ENCODE results near the gene FREM1. TPM values are rescaled to one million over a fixed set of nuclear protein-coding genes. Genes with fewer than 3 reads are reported as not detected.

Gene FREM1
- total and polyA plus RNA-seq, 8 donors: 4.6 to 19.8 (median 8.2) TPM

DNA sequence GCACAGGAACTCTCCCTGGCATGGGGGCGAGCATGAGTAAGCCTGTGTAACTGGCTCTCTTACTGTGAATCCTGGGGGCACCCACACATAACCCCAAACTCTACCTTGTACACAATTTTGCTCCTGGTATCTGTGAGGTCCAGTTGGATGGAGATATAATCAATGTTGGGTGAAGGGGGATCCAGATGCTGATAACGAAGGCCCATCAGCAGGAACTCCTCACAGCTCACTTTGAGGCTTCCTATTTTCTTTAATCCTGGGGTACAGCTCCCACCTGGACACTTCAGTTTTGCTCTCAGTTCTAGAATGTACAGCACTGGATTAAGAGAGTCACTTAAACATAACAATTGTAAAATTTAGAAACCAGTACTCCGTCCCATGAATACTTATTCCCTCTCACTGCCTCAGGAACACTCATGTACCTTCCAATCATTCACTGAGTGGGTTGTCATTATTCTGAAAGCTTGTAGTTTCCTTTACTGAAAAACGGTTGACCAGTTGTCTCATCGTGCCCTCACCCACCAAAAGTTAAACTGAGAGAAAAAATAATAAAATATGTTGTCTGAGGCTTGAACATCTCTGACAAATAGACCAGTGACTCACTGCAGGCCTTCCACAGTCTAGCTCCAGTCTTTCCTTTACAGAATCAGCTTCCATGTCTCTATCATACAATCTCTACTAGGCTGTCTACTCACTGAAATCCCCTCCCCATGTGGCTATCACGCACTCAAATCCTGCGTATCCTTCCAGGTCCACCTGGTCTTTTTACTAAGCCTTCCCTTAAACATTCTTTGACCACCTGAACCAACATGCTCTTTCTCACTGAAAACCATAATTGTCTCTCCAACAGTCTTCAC is 52.6 kb downstream of the FREM1 start:
- Histone ChIP-seq H3K27ac (no peak overlapping the region), H3K4me1 (no peaks in the 10 kb centered on the region), H3K27me3 (no peaks in the 10 kb centered on the region), H3K4me3 (no peak overlapping the region), H3K36me3 (peaks cover 0 to 4% (median 0%) of the 10 kb centered on the region in 3 donors), H3K9me3 (no peaks in the 10 kb centered on the region)
- ATAC-seq: no peak
- intact Hi-C loops (cut with DNase I): no loop called here
- TF ChIP-seq, protein P1, sequence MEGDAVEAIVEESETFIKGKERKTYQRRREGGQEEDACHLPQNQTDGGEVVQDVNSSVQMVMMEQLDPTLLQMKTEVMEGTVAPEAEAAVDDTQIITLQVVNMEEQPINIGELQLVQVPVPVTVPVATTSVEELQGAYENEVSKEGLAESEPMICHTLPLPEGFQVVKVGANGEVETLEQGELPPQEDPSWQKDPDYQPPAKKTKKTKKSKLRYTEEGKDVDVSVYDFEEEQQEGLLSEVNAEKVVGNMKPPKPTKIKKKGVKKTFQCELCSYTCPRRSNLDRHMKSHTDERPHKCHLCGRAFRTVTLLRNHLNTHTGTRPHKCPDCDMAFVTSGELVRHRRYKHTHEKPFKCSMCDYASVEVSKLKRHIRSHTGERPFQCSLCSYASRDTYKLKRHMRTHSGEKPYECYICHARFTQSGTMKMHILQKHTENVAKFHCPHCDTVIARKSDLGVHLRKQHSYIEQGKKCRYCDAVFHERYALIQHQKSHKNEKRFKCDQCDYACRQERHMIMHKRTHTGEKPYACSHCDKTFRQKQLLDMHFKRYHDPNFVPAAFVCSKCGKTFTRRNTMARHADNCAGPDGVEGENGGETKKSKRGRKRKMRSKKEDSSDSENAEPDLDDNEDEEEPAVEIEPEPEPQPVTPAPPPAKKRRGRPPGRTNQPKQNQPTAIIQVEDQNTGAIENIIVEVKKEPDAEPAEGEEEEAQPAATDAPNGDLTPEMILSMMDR (IDR thresholded peaks at IDR 0.05): no peak
- WGBS, 2 donors: 89 to 93% methylated on average over 7 of the region's 7 CpGs
- FAIRE-seq: no peak
- DNase-seq: no peak

DNA sequence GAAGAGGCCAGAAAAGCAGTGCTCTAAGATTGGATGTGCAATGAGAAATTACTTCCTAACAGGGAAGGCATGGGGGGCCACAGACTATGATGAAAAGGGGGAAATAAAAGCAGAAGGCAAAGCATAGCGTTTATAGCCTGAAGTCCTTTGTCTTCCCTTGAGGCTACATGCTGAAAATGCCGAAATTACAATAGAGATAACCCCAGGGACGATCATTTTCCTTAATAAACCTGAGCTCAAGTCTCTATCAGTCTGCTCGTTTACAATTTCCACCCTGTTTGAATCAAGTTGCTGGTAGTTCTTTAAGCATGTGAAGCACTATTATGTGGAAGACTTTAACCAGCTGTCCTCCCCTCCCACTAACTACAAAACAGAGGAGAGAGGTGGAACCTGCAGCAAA is 60.4 kb downstream of the FREM1 start:
- Histone ChIP-seq H3K27me3 (no peaks in the 10 kb centered on the region), H3K9me3 (no peaks in the 10 kb centered on the region)
- intact Hi-C loops (cut with DNase I): no loop called here

DNA sequence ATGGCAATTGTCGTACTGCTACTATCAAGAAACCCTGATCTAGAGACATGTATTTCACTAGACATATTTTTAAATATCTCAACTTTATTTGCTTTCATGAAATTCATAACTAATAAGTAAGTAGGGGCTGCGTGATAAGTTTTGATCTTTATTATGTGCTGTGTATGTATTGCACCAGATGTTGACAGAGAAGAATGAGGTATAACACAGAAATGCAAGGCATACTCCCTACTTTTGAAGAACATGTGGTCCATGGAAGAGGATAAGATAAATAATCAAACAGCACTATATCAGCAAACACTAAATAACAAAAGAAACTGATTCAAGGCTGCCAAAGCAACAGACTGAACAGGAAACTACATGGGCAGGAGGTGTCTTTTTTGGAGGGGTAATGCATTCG is 60.9 kb downstream of the FREM1 start:
- Histone ChIP-seq H3K9me3 (no peaks in the 10 kb centered on the region), H3K4me3 (no peak overlapping the region), H3K27ac (no peak overlapping the region), H3K27me3 (no peaks in the 10 kb centered on the region), H3K36me3 (peaks cover 0 to 39% (median 0%) of the 10 kb centered on the region in 3 donors), H3K4me1 (no peaks in the 10 kb centered on the region)
- intact Hi-C loops (cut with DNase I): no loop called here
- TF ChIP-seq, protein P1 (IDR thresholded peaks at IDR 0.05): no peak
- DNase-seq (no peak), ATAC-seq (no peak), FAIRE-seq (no peak)
- WGBS, 2 donors: 92% methylated on average over 3 of the region's 3 CpGs

More for the DNA sequence above, 60.4 kb downstream of the FREM1 start:
- FAIRE-seq (no peak), ATAC-seq (no peak), DNase-seq (no peak)
- Histone ChIP-seq H3K4me1 (no peaks in the 10 kb centered on the region), H3K4me3 (no peak overlapping the region), H3K36me3 (peaks cover 0 to 37% (median 0%) of the 10 kb centered on the region in 3 donors), H3K27ac (no peak overlapping the region)
- TF ChIP-seq, protein P1 (IDR thresholded peaks at IDR 0.05): no peak
- WGBS, 2 donors: 84 to 86% methylated on average over 4 of the region's 4 CpGs

DNA sequence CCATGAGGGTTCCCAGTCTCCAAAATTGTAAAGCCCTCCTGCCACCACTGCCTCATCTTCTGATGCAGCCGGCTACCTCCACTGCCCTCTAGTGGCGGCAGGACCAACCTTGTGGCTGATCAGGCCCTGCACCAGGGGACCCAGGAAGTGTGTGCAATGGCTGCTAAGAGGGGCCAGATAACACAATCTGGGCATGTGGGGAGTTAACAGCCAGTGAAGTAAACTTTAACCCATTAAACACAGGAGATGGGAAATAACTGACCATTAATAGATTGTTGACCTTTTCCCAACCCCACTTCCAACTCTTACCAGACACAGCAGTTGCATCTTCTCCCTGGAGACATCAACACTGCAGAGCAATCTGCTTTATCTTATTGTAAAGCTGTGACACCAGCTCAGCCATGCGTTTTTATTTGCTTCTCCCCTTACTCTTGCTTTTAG is 63.3 kb downstream of the FREM1 start:
- no peak overlapping the region for H3K27ac ChIP-seq
- FAIRE-seq (no peak), ATAC-seq (peak in 3 of 4 donors; percentile 60 to 70 (median 68)), DNase-seq (peak; percentile 14 to 71 (median 45))
- TF ChIP-seq, protein P1 (IDR thresholded peaks at IDR 0.05): peak; percentile 21 to 35 (median 27)
- H3K9me3 ChIP-seq: no peaks in the 10 kb centered on the region
- WGBS, 2 donors: 36 to 38% methylated on average over 3 of the region's 3 CpGs
- H3K27me3 ChIP-seq: no peaks in the 10 kb centered on the region
- H3K4me3 ChIP-seq: no peak overlapping the region
- intact Hi-C loops (cut with DNase I): no loop called here
- H3K36me3 ChIP-seq: peaks cover 0 to 39% (median 0%) of the 10 kb centered on the region in 3 donors
- H3K4me1 ChIP-seq: no peaks in the 10 kb centered on the region

DNA sequence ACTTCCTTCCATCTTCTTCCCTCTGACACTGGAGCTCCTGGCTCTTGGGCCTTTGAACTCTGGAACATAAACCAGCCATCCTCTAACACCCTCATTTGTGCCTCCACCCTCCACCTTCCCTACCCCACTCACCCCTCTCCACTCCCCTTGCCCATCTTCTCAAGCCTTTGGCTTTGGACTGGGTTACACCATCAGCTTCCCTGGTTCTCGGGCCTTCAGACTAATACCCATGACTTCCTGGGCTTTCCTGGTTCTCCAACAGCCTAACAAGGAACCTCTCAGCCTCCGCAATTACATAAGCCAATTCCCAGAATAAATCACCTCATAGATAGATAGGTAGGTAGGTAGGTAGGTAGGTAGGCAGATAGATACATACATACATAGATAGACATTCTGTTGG is 67.1 kb downstream of the FREM1 start:
- FAIRE-seq (no peak), DNase-seq (no peak), ATAC-seq (no peak)
- Histone ChIP-seq H3K27ac (no peak overlapping the region), H3K36me3 (peaks cover 0 to 30% (median 0%) of the 10 kb centered on the region in 3 donors), H3K9me3 (no peaks in the 10 kb centered on the region), H3K27me3 (no peaks in the 10 kb centered on the region), H3K4me3 (no peak overlapping the region), H3K4me1 (no peaks in the 10 kb centered on the region)
- 97 to 100% methylated on average over 2 of the region's 2 CpGs for WGBS, 2 donors
- TF ChIP-seq, protein P1 (IDR thresholded peaks at IDR 0.05): no peak
- intact Hi-C loops (cut with DNase I): no loop called here
